Fibroblast of the aortic adventitia (primary cell): ENCODE data around the gene PRKG1. TPM values are rescaled to one million over a fixed set of nuclear protein-coding genes. Genes with fewer than 3 reads are reported as not detected.

Experiments
- DNase-seq: peaks from one replicate; pipeline ENCODE4 v3.0.0-alpha.2; 2010; ENCODE audit warnings: low read depth
- H3K4me3 ChIP-seq: 2 replicates; pipeline ENCODE4 v1.5.1; 2011; ENCODE audit warnings: low read depth, mild to moderate bottlenecking, control low read depth, low read length, moderate library complexity
- CTCF ChIP-seq: IDR thresholded peaks from 2 replicates; pipeline ENCODE4 v1.5.1; 2011; ENCODE audit warnings: mild to moderate bottlenecking, low read length, control low read depth, inconsistent platforms; ENCODE audit not compliant: insufficient read depth
- total RNA-seq: library from RNA; depleted of rRNA; stranded (reverse); fragments of >200 nt; gene quantifications from 2 replicates; pipeline ENCODE4 v1.2.3, GENCODE V29; 2012; ENCODE audit warnings: low replicate concordance

Gene PRKG1
- total RNA-seq, 1 donor = 45.6 TPM

GRCh38 chr10:51766423-51767102 is 692.3 kb downstream of the PRKG1 start:
- H3K4me3 ChIP-seq = no peak overlapping the region
- DNase-seq = no peak
- TF ChIP-seq CTCF = no peak

GRCh38 chr10:51767103-51767763 is 692.9 kb downstream of the PRKG1 start:
- H3K4me3 ChIP-seq = no peak overlapping the region
- no peak for TF ChIP-seq CTCF
- no peak for DNase-seq

- no peak for DNase-seq
- TF ChIP-seq CTCF = no peak
- H3K4me3 ChIP-seq = no peak overlapping the region
Observed at GRCh38 chr10:51768886-51769465, 694.7 kb downstream of the PRKG1 start.

- peak; percentile 40 for DNase-seq
- no peak for TF ChIP-seq CTCF
- no peak overlapping the region for H3K4me3 ChIP-seq
Observed at GRCh38 chr10:51770709-51771108, 696.4 kb downstream of the PRKG1 start.

GRCh38 chr10:51772387-51772786 is 698.1 kb downstream of the PRKG1 start:
- no peak for DNase-seq
- no peak for TF ChIP-seq CTCF
- H3K4me3 ChIP-seq = no peak overlapping the region

- no peak overlapping the region for H3K4me3 ChIP-seq
- TF ChIP-seq CTCF = no peak
- peak; percentile 32 for DNase-seq
Observed at GRCh38 chr10:51773681-51774080, 699.4 kb downstream of the PRKG1 start.
